Measurements from ENCODE around the gene NEU1.
"Not testable (repeated sequence)": the region's sequence is repeated elsewhere in the genome, so short reads cannot be mapped to it uniquely, and the experiment has no call there.

NEU1 gene

DNA sequence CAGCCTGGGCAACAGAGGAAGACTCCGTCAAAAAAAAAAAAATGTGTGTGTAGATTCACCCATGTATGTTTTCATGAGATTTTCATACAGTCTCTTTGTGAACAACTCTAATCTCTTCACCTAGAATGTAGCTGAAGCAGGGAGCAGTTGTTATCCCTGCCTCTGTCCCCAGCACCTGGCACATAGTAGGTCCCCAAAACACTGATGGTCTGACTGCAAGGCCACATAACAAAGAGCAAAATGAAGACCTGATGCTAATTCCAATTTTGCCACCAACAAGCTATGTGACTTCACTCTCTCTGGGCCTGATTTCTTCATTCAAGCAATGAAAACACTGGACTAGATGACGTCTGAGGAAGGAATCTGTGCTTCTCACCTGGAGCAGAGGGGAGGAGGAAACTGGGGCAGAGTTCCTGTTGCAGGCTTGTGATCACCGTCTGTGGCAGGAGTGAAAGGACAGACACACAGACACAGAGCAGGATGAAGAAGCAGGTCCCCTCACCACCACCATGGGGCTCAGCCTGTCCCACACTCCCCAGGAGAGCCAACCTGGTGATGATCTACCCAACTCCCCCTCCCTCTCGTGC is 11.6 kb upstream of the NEU1 start:
- TF ChIP-seq, protein P1, sequence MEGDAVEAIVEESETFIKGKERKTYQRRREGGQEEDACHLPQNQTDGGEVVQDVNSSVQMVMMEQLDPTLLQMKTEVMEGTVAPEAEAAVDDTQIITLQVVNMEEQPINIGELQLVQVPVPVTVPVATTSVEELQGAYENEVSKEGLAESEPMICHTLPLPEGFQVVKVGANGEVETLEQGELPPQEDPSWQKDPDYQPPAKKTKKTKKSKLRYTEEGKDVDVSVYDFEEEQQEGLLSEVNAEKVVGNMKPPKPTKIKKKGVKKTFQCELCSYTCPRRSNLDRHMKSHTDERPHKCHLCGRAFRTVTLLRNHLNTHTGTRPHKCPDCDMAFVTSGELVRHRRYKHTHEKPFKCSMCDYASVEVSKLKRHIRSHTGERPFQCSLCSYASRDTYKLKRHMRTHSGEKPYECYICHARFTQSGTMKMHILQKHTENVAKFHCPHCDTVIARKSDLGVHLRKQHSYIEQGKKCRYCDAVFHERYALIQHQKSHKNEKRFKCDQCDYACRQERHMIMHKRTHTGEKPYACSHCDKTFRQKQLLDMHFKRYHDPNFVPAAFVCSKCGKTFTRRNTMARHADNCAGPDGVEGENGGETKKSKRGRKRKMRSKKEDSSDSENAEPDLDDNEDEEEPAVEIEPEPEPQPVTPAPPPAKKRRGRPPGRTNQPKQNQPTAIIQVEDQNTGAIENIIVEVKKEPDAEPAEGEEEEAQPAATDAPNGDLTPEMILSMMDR (IDR thresholded peaks at IDR 0.05; ENCODE audit: borderline replicate concordance, control extremely low read depth, extremely low read depth, insufficient read depth, missing control alignments): no peak
- no peak for DNase-seq (ENCODE audit: low spot score)
- in situ Hi-C loops (cut with MboI; ENCODE audit: low sequenced_read_pairs, unreplicated experiment): no loop called here

DNA sequence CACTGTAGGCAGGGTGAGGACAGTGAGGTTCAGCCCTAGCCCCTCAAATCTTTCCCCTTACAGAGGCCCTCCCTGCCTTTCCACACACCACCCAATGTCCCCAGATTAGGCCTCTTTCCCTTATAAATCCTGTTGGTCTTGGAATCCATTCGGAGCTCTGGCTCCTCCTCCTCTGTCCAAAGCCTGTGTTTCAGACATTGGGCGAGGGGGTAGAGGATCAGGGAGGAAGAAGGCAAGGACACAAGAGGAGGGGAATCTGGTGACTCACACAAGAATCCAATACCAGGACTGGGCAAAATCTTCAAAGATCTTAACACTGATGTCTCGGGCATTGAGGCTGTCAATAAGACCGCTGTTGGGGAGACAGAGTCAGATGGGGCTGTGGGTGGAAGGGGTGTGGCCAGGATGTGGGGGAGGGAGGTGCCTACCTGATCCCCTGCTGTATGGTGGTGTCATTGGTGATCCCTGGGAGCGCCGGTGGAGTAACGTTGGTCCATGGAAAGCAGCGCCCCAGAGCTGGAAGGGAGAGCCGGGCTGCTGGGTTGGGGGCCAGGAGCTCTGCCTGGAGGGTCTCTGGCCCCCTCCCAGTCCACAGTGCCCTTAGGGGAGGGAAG is 8.5 kb upstream of the NEU1 start:
- TF ChIP-seq, protein P1 (IDR thresholded peaks at IDR 0.05; ENCODE audit: borderline replicate concordance, control extremely low read depth, extremely low read depth, insufficient read depth, missing control alignments): no peak
- DNase-seq (ENCODE audit: low spot score): no peak
- in situ Hi-C loops (cut with MboI; ENCODE audit: low sequenced_read_pairs, unreplicated experiment): no loop called here

DNA sequence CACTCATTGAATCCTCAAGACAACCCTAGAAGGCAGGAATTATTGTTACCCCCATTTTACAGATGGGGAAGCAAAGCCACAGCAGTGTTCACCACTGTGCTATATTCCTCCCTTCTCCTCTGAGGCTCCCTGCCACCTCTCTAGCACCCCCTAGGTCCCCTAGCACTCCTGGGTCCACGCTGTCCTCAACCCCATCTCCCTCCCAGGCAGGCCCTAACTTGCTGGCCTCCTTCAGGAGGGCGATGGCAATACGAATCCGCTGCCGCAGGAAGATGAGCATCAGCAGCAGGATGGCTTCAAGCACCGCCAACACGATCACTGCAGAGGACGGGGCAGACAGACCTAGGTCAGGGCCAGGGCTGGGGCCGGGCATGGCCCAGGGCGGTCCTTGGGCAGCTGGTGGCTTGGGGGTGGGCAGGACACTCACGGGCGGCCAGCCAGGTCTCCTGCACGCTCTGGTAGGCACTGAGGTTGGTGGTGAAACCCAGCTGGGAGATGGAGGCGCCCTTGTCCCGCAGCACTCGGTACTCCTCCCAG is 7.8 kb upstream of the NEU1 start:
- TF ChIP-seq, protein P1 (IDR thresholded peaks at IDR 0.05; ENCODE audit: borderline replicate concordance, control extremely low read depth, extremely low read depth, insufficient read depth, missing control alignments): no peak
- no peak for DNase-seq (ENCODE audit: low spot score)
- in situ Hi-C loops (cut with MboI; ENCODE audit: low sequenced_read_pairs, unreplicated experiment): no loop called here

DNA sequence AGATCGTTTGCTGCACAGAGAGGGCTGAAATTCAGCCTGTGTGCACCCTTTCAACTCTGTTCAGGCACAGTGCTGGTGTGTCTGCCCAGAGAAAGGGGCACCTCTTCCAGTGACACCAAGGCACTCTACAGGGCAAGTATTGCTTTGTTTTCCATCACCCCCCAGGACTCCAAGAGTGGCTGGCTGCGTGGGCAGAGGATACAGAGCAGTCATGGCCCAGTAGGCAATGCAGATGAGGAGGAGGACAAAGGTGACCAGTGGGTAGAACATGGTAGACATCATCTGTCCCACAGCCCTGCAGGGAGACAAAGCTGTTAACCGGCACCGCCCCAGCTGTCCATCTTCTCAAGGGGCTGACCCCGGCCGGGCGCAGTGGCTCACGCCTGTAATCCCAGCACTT is 6.7 kb upstream of the NEU1 start:
- TF ChIP-seq, protein P1 (IDR thresholded peaks at IDR 0.05; ENCODE audit: borderline replicate concordance, control extremely low read depth, extremely low read depth, insufficient read depth, missing control alignments): no peak
- no peak for DNase-seq (ENCODE audit: low spot score)
- in situ Hi-C loops (cut with MboI; ENCODE audit: low sequenced_read_pairs, unreplicated experiment): no loop called here

DNA sequence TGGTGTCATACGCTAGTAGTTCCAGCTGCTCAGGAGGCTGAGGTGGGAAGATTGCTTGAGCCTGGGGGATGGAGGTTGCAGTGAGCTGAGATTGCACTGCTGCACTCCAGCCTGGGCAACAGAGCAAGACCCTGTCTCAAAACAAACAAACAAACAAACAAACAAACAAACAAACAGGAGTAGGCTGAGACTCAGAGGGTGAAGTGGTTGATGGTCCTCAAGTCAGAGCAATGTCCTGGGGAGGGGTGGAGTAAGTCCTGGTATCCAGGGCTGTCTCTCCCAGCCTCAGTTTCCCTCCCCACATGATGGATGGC is 6.0 kb upstream of the NEU1 start:
- in situ Hi-C loops (cut with MboI; ENCODE audit: low sequenced_read_pairs, unreplicated experiment); DNase-seq (ENCODE audit: low spot score): not testable (repeated sequence)

DNA sequence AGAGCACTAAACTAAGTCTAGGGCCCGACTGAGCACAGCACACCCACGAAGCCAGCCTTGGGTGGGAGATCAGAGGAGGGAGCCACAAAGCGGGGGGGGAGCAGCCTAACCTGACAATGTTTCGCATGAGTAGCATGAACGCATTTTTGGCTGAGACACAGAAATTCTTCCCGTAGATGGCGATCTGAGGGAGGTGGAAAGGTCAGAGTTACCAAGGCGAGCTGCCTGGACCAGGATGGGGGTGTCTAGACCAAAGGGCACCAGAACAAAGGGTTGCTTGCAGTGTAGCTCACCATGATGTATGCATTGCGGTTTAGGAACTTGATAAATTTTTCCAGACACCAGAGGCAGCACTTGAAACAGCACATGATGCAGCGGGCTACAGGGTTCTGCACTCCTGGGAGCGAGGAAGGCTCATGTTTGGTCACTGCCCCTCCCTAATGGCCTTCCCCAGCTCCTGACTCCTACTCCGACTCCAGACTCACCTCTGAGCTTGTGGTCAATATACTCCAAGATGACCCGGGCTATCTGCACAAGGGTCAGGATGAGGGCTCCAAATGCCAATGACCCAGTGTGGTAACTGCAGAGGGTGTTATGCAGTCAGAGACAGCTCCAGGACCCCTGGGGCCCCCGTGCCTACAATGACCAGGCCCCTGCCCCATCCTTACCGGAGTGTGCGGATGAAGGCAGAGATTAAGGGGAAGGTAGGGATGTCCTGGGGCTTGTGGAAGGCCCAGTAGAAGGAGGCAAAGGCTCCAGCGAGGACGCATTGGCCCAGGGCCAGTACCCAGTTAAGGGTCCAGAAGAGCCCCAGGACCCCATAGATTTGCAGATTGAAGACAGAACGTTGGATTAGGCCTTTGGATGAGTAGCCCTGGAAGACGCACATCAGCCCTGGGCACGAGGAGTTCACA is 2.8 kb upstream of the NEU1 start:
- DNase-seq (ENCODE audit: low spot score): no peak
- in situ Hi-C loops (cut with MboI; ENCODE audit: low sequenced_read_pairs, unreplicated experiment): no loop called here
- TF ChIP-seq, protein P1 (IDR thresholded peaks at IDR 0.05; ENCODE audit: borderline replicate concordance, control extremely low read depth, extremely low read depth, insufficient read depth, missing control alignments): no peak

DNA sequence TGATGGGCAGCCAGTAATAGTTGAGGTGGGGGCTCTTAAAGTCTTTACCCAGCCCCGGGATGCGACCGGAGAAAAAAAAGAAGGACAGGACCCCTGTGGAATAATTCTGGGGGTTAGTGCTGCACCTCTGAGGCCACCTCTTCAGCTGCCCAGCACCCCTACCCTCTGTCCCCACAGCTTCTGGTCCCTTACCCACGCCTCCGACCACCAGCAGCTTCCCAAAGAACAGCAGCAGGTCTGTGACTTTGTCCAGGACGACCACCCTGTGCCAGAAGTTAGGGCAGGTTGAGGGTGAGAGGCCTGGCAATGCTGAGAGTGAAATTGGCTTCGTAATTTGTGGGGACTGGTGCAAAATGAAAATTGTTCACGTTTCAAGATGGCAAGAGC is 2.2 kb upstream of the NEU1 start:
- DNase-seq (ENCODE audit: low spot score): no peak
- TF ChIP-seq, protein P1 (IDR thresholded peaks at IDR 0.05; ENCODE audit: borderline replicate concordance, control extremely low read depth, extremely low read depth, insufficient read depth, missing control alignments): no peak
- in situ Hi-C loops (cut with MboI; ENCODE audit: low sequenced_read_pairs, unreplicated experiment): no loop called here

DNA sequence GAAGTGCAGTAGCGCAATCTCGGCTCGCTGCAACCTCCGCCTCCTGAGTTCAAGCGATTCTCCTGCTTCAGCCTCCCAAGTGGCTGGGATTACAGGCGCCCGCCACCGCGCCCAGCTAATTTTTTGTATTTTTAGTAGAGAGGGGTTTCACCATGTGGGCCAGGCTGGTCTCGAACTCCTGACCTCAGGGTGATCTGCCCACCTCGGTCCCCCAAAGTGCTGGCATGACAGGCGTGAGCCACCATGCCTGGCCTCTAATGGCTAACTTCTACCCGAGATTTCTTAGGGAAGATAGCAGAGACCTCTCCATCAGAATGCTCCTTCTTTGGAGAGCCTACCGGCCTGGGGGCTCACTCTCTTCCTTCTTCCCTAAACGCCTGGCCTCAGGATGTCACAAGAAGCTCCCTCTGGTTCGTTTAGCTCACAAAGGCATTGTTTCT is 1.5 kb upstream of the NEU1 start:
- DNase-seq (ENCODE audit: low spot score); in situ Hi-C loops (cut with MboI; ENCODE audit: low sequenced_read_pairs, unreplicated experiment): not testable (repeated sequence)
